Hematopoietic multipotent progenitor cell treated with erythropoietin and hydrocortisone succinate and interleukin-3 and kit ligand, for 8 days (in vitro differentiated cells): ENCODE data around the gene FADS6.
A peak's percentile ranks its signal among the peaks of the same experiment; 100 is the strongest.
"Not testable (repeated sequence)": the region's sequence is repeated elsewhere in the genome, so short reads cannot be mapped to it uniquely, and the experiment has no call there.

Experiments
- DNase-seq: peaks from one replicate; pipeline ENCODE4 v3.0.0-alpha.2; 2015

FADS6 gene

GRCh38 chr17:74920642-74921025, 27.2 kb upstream of the FADS6 start:
- no peak for DNase-seq

- no peak for DNase-seq
Measured at GRCh38 chr17:74920306-74920620, 26.8 kb upstream of the FADS6 start.

GRCh38 chr17:74919440-74920305, 26.2 kb upstream of the FADS6 start:
- DNase-seq: peak; percentile 29

- DNase-seq: no peak
Measured at GRCh38 chr17:74918906-74919305, 25.5 kb upstream of the FADS6 start.

- DNase-seq: no peak
Measured at GRCh38 chr17:74917430-74917829, 24.0 kb upstream of the FADS6 start.

GRCh38 chr17:74916851-74917199, 23.4 kb upstream of the FADS6 start:
- DNase-seq: no peak

- no peak for DNase-seq
Measured at GRCh38 chr17:74916136-74916850, 22.9 kb upstream of the FADS6 start.

- DNase-seq: not testable (repeated sequence)
Measured at GRCh38 chr17:74911423-74911822, 18.0 kb upstream of the FADS6 start.

- DNase-seq: not testable (repeated sequence)
Measured at GRCh38 chr17:74909097-74909496, 15.7 kb upstream of the FADS6 start.

GRCh38 chr17:74907012-74907411, 13.6 kb upstream of the FADS6 start:
- no peak for DNase-seq

- peak; percentile 28 for DNase-seq
Measured at GRCh38 chr17:74906214-74906793, 12.9 kb upstream of the FADS6 start.

- DNase-seq: no peak
Measured at GRCh38 chr17:74904687-74905409, 11.4 kb upstream of the FADS6 start.

- no peak for DNase-seq
Measured at GRCh38 chr17:74903671-74904070, 10.2 kb upstream of the FADS6 start.

- DNase-seq: no peak
Measured at GRCh38 chr17:74903034-74903433, 9.6 kb upstream of the FADS6 start.

- DNase-seq: peak; percentile 15
Measured at GRCh38 chr17:74901353-74902135, 8.1 kb upstream of the FADS6 start.

- no peak for DNase-seq
Measured at GRCh38 chr17:74900208-74900607, 6.8 kb upstream of the FADS6 start.

GRCh38 chr17:74898376-74898946, 5.0 kb upstream of the FADS6 start:
- DNase-seq: no peak

- DNase-seq: no peak
Measured at GRCh38 chr17:74893936-74894671, 671 bp upstream of the FADS6 start.

- DNase-seq: no peak
Measured at GRCh38 chr17:74892013-74892841, 1.2 kb downstream of the FADS6 start.

GRCh38 chr17:74890554-74890953, 2.9 kb downstream of the FADS6 start:
- no peak for DNase-seq

GRCh38 chr17:74888469-74888868, 5.0 kb downstream of the FADS6 start:
- no peak for DNase-seq
